HG03342 (cell line): ENCODE data around the gene FAT1.
"Not testable (repeated sequence)": the region's sequence is repeated elsewhere in the genome, so short reads cannot be mapped to it uniquely, and the experiment has no call there.

Experiments
- ATAC-seq: cut with Tn5 transposase; IDR thresholded peaks from one replicate; pipeline ENCODE4 v1.9.1; 2021; ENCODE audit warnings: mild to moderate bottlenecking, moderate library complexity; ENCODE audit not compliant: unreplicated experiment

FAT1 gene

GRCh38 chr4:186723292-186724057, at the start of gene FAT1:
Gene FAT1 (minus strand): TSS chr4:186723856. CDS start chr4:186709827, 14,029 bp downstream.
- ATAC-seq = no peak

- ATAC-seq = no peak
These were observed 49.4 kb upstream of the FAT1 start for GRCh38 chr4:186772936-186773487.

DNA sequence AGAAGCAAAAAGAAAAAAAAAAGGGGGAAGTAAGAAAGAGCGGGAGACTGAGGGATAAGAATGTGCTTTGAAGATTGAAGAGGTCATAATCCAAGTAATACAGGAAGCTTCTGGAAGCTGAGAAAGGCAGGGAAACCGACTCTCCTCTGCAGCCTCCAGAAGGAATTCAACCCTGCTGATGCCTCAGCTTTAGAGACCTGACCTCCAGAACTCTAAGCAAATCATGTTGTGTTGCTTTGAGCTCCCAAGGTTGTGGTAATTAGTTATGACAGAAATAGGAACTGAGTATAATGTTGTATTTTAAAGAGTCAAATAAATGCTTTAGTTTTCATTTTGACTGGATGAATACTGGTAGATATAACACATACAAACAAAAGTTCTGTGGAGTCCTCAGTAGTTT, 48.0 kb upstream of the FAT1 start:
- no peak for ATAC-seq

DNA sequence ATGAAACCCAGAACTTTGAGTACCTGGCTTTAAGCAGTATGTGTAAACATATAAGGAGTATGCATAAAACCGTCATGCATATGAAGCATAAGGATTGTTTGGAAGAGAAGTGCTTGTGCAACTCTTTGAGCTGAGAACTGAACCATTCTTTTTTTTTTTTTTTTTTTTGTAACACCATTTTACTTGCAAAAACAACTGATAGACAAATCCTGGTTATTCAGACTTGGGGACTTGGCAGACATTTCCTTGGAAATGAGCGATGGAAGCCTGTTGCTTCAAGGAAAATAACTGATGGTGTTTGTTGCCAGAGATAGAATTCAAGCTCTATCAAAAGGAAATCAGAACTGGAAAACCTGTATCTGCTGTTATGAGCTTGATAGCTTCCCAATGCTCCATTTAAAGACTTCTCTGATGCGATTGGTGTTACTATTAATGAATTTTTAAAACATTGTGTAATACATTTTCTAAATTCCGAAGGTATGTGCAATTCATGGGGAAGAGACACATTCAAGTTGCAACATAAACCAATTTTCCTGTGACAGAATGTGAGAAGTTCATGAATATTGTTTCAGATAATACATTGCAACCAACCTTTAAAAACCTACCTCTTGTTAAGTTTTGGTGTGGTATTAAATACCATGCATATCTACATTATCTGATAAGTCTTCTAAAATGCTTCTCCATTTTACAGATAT, 47.0 kb upstream of the FAT1 start:
- no peak for ATAC-seq

GRCh38 chr4:186767794-186768193, 44.1 kb upstream of the FAT1 start:
- no peak for ATAC-seq

GRCh38 chr4:186765673-186766546, 42.3 kb upstream of the FAT1 start:
- no peak for ATAC-seq

DNA sequence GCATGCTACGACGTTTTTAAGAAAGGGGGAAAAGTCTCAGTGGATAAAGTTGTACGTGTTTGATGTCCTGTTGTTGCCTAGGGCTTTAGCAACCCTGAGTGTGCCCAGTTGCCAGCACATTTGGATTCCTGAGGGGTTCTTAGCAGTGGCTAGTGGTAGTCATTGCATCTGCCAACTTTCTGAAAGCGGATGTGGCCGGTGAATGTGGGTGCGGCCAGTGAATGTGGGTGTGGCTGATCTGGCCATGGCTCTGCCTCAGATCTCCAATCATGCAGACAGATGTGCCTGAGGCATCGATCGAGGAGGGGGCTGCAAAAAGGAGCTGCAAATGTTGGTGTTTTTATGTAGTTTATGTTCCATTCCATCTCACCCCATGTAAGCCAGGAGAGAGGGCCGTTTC, 41.5 kb upstream of the FAT1 start:
- no peak for ATAC-seq

- no peak for ATAC-seq
These were observed 40.8 kb upstream of the FAT1 start for GRCh38 chr4:186764457-186764856.

DNA sequence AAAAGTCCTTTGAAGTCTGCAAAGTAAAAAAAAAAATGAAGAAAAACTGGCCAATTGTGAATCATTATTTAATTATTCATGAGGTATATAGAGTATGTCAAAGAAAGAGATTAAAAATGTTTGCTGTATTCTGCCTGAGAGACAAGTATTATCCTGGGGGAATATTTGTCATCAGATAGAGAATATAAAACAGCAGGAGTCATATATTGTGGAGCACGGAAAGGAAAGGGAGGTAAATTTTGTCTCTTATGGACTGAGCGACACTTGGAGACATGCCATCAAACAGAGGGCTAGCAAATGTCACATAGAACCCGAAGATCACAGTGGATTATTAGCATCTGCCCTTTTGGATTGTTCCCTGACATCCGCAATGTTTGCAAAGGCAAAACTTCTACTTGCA, 39.2 kb upstream of the FAT1 start:
- ATAC-seq = no peak

GRCh38 chr4:186762361-186762760, 38.7 kb upstream of the FAT1 start:
- ATAC-seq = no peak

DNA sequence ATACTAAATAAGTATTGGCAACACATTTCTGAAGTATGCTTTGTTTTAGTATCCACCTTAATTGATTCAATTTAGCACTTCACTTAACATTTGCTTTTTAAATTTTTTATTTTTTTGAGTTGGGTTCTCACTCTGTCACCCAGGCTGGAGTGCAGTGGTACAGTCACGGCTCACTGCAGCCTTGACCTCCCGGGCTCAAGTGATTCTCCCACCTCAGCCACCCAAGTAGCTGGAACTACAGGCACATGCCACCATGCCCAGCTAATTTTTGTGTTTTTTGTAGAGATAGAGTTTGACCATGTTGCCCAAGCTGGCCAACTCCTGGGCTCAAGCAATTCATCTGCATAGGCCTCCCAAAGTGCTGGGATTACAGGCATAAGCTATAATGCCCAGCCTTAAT, 38.3 kb upstream of the FAT1 start:
- not testable (repeated sequence) for ATAC-seq

- ATAC-seq = no peak
These were observed 37.7 kb upstream of the FAT1 start for GRCh38 chr4:186761393-186761792.

DNA sequence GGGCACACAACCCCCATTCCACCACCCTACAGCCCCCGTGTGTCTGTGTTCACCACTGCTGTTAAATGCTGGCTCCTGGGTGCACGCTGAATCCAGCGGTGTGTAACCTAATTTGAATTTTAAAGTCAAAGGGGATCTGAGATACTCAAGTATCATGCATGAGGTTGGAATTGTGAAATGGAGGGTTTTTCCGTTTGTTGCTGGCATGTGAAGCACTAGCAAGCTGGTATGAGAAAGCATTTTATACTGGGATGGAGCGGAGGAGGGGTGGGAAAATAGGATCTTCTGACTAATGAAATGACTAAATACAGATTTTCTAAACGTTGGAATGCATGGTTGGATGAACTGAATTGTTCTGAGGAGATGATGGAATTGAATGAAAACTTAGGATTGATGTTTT, 36.9 kb upstream of the FAT1 start:
- ATAC-seq = no peak

- ATAC-seq = no peak
These were observed 36.3 kb upstream of the FAT1 start for GRCh38 chr4:186759990-186760389.

GRCh38 chr4:186758929-186759682, 35.5 kb upstream of the FAT1 start:
- ATAC-seq = no peak

GRCh38 chr4:186757696-186758355, 34.2 kb upstream of the FAT1 start:
- no peak for ATAC-seq

DNA sequence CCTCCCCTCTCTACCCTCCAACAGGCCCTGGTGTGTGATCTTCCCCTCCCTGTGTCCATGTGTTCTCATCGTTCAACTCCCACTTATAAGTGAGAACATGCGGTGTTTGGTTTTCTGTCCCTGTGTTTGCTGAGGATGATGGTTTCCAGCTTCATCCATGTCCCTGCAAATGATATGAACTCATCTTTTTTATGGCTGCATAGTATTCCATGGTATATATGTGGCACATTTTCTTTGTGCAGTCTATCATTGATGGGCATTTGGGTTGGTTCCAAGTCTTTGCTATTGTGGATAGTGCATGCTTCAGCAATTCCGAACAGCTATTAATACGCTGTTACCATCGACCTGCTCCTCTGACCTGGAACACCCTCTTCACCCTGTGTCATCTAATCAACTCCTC, 32.9 kb upstream of the FAT1 start:
- ATAC-seq = not testable (repeated sequence)

DNA sequence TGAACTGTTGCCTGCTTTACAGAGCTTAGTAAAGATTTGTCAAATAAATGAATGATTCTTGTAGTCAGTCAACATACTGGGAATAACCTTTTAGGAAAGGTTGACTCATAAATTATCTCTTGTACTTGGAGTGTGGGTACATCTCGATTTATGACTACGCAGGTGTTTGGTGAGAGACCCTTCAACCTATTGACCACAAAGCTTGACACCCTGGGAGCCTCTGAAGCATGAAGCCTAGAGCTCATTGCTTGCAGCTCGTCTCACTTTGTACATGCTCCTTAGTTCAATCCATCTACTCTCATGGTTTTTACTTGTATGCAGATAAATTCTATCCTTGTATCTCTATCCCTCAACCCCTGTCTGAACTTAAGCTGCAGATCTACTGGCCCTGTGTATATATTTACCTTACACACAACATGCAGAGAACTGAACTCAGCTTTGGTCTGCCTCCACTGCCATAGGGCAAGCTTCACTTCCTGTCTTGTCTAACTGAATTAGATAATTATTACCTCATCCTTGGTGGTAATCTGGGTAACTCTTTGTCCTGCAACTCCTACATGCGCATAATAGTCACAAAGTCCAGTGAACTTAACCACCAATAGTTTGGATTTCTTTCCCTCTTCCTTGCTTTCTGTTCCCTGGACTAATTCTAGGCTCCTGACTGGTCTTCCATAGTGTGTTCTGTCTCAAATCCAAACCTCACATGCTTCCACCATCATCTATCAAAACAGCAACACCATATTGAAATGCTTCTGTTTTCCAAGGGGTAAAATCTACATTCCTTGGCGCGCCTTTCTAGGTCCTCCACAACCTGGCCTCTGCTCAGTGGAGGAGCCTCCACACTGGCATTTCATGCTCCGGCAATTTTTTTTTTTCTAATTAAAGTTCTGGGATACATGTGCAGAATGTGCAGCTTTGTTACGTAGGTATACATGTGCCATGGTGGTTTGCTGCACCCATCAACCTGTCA, 32.2 kb upstream of the FAT1 start:
- ATAC-seq = no peak

GRCh38 chr4:186754976-186755375, 31.3 kb upstream of the FAT1 start:
- no peak for ATAC-seq
